Measurements from ENCODE around the gene TP53TG3.
A peak's percentile ranks its signal among the peaks of the same experiment; 100 is the strongest.
"Not testable (repeated sequence)": the region's sequence is repeated elsewhere in the genome, so short reads cannot be mapped to it uniquely, and the experiment has no call there.

The TP53TG3 gene, protein sequence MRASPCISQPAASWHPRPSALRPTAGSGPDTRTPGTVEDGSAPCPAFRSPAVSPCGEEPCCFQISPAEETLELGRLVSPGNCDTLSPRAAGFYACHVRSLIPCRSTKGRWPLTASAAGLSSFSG

DNA sequence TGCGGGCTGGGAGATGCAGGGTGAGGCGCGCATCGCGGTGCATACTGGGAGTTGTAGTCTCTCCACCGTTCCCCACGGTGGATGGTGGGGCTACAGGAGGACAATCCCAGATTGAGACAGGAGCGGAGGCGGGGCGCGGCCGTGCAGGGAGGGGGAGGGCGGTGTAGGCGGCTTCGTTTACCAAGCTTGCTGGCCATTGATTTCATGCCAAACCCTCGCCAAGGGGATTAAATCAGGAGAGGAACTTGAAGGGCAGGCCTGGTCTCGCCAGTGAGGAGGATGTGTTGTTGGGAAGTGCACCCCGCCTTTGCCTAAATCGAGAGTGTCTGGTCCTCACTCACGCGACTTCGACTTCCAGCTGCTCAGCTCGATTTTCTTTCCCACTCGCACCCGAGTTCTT, at the start of gene TP53TG3:
Gene TP53TG3 (minus strand): TSS at position 101 of the 400 bp plus-strand sequence. CDS start 68 bp downstream, at position 33.
- not testable (repeated sequence) for FAIRE-seq

DNA sequence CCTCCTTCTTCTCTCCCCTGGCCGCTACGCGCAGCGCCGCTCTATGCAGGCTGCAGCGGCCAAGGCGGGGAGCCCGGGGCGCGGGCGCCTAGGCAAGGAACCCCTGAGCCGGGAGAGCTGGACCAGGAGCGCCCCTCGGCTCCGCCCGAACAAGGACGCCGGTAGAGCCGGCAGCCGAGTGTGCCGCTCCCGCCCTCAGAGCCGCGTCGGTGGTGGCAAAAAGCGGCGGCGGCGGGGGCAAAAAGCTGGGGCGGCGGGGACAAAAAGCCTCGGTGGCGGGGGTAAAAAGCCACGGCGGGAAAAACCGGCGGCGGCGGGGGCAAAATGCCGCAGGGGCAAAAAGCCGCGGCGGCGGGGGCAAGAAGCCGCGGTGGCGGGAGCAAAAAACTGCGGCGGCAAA, 25.1 kb downstream of the TP53TG3 start:
- not testable (repeated sequence) for FAIRE-seq

DNA sequence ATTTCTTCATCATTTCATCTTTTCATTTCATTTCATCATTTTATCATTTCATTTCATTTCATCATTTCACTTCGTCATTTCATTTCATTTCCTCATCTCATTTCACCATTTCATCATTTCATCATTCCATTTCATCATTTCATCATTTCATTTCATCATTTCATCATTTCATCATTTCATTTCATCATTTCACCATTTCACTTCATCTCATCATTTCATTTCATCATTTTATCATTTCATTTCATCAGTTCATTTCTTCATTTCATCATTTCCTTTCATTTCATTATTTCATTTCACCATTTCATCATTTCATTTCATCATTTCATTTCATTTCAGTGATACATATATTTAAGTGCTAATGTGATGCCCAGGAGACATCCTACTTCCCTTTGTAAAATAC, 28.4 kb downstream of the TP53TG3 start:
- not testable (repeated sequence) for FAIRE-seq

DNA sequence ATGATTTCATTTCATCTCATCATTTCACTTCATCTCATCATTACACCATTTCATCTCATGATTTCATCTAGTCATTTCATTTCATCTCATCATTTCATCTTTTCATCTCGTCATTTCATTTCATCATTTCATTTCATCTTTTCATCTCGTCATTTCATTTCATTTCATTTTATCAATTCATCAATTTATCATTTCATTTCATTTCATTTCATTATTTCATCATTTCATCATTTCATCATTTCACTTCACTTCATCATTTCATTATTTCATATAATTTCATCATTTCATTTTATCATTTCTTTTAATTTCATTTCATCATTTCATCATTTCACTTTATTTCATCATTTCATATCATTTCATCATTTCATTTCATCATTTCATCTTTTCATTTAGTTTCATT, 29.2 kb downstream of the TP53TG3 start:
- FAIRE-seq = not testable (repeated sequence)

DNA sequence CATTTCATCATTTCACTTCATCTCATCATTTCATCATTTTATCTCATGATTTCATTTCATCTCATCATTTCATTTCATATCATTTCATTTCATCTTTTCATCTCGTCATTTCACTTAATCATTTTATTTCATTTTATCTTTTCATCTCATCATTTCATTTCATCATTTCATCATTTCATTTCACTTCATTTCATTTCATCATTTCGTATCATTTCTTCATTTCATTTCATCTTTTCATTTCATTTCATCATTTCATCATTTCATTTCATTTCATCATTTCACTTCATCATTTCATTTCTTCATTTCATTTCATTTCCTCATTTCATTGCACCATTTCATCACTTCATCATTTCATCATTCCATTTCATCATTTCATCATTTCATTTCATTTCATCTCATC, 29.8 kb downstream of the TP53TG3 start:
- FAIRE-seq = not testable (repeated sequence)

DNA sequence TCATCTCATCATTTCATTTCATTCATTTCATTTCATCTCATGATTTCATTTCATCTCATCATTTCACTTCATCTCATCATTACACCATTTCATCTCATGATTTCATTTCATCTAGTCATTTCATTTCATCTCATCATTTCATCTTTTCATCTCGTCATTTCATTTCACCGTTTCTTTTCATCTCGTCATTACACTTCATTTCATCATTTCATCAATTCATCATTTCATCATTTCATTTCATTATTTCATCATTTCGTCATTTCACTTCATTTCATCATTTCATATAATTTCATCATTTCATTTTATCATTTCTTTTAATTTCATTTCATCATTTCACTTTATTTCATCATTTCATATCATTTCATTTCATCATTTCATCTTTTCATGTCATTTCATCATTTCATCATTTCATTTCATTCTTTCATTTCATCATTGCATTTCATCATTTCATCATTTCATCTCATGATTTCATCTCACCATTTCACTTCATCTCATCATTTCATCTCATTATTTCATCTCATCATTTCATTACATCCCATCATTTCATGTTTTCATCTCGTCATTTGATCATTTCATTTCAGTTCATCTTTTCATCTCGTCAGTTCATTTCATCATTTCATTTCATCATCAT, 30.6 kb downstream of the TP53TG3 start:
- FAIRE-seq = not testable (repeated sequence)

DNA sequence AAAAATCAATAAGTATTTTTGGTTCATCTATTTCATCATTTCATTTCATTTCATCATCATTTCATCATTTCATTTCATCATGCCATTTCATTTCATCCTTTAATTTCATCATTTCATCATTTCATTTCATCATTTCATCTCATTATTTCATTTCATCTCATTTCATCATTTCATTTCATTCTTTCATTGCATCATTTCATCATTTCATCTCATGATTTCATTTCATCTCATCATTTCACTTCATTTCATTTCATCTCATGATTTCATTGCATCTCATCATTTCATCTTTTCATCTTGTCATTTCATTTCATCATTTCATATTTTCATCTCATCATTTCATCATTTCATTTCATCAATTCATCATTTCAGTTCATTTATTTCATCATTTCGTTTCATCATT, 31.2 kb downstream of the TP53TG3 start:
- peak; percentile 25 for FAIRE-seq

DNA sequence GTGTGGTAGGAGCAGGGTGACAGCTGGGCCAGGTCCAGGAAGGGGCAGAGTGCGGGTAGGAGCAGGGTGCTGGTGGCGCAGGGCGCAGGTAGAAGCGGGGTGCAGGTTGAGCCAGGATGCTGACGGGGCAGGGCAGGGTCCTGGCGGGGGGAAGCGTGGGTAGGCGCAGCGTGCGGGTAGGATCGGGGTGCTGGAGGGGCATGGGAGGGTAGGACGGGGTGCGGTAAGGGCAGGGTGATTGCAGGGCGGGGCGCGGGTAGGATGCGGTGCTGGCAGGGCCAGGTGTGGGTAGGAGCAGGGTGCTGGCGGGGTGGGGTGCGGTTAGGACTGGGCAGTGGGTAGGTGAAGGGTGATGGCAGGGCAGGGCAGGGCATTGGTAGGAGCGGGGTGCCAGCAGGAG, 38.4 kb downstream of the TP53TG3 start:
- FAIRE-seq = not testable (repeated sequence)

DNA sequence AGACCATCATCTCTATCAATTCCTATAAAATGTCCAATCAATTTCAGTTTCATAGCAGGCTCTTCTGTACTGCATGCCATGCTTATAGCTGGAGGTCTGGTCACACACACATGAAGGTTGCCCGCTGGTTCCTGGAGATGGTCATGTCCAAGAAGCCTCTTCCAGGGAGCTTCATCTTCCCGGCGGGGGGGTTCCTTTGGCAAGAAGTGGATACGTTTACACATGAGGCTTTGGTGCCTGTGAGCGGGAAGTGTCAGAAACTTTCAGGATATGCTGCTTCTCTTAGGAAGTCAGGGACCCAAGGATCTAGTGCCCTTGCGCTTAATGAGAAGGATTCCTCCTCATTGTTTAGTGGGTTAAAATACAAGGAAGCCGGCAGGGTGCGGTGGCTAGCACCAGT, 43.9 kb downstream of the TP53TG3 start:
- not testable (repeated sequence) for FAIRE-seq

All from TTC549 (cell line).